D341Med (cell line): ENCODE measurements around the gene SGCD.
A peak's percentile ranks its signal among the peaks of the same experiment; 100 is the strongest.

Experiments used
- DNase-seq: peaks from one replicate; pipeline ENCODE4 v3.0.0; 2012; ENCODE audit warnings: low spot score

The SGCD gene

DNA sequence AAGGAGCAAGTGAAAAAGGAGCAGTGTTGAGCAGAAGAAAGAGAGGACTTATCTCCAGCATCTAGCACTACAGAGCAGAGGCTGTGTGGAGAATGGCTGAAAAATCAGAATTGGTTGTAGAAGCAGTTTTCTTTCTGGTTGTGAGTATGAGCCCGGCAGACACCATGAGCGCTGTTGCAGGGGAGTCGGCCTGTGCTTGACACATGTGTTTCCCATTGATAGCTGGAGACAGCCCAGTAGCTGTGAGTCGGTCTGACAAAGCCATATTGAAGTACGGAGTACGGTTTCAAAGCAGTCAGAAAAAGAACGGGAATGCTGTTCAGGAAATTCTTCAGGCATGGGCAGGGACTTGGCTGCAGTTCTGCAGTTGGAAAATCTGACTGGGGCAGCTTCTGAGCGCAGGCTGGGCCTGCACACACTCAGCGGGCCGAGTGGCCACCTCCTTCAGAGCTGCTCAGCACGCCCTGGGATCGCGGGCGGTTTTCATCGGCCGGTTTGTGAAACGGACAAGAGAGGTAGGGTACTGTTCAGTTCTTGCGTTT, at the start of gene SGCD:
SGCD (plus strand) TSS at position 447 of the 542 bp plus-strand sequence.
- DNase-seq = no peak

DNA sequence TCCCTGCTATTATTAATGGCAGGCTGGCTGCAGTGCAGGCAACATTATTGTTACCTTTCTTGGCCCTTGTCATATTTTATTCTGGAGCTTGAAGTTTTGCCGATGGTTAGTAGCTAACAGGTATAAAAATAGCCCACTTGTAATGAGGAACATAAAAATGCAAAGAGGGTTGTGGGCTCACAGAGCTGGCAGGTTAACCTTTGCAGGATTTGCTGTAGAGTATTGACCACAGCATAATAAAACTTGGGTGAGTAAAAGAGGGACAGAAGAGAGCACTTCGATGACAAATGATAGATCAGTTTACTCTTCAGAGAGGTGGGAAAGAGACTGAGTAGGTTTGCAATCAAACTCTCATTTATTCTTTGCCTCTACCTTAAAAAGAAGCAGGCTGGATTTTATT, 49.7 kb upstream of the SGCD start:
- DNase-seq = no peak

DNA sequence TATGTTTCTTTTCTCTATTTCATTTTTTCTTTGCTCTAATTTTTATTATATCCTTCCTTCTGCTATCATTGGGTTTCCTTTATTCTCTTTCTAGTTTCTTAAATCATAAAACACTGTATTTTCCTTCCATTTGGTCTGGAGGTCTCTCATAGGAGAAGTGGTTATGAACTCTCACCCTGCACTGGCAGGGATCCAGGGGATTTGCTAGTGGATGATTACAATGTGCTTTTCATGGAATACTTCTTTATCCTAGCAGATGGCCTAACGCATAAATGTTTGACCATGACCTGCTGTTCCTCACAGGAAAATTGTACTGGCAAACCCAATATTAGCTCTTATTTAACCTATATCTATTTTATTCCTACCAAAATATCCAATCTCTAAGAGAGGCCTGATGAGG, 31.5 kb upstream of the SGCD start:
- DNase-seq = no peak

DNA sequence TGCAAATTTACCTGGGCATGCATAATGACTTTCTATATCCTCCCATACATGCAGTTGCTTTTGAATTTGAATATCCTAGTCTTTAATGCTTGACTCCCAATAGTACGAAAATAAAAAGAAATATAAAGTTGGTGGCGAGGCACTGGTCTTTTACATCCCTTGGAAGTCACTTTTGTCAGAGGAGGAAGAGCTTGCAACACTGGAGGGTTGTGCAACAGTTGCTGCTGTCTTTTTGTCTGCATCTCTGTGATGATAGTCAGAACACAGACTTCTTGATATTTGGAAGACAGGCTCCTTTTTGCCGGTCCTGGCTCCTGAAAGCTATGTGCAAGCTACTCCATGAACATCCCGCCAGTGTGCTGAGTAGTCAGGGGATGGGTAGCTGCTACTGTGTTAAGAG, 16.8 kb upstream of the SGCD start:
- DNase-seq = no peak

DNA sequence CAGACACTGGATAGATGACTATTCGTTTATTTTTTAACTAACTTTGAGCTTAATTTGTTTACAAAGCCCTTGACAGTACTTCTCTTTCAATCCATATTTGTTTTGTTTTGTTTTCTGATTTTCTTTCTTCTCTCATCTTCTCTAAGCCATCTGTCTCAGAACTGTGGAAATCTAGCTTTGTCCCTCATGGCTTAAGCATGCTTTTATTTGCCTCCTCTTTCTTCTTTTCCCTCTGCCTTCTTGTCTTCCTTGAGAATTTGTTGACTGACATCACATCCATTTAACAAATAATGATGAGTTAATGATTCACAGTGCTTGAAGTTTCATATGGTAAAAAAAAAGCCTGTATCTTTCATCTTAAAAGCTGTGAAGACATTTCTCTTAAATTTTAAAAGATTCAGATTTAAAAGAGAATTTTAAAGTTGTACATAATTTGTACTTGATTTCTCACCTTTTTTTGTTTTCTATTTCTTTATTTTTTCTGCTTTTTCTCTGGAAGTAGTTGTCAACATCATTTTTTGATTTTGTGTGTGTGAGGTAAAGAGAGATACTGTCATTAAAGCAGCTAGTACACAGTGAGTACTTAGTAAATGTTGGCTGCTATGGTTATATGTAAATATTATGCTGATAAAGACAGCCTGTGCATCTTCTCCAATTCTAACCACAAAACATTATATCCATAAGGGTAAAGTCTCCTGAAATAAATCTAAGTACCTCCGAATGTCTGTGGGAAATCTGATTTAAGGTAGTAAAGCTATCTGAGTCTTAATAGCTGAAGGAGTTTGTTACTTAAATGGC, 13.9 kb upstream of the SGCD start:
- no peak for DNase-seq

DNA sequence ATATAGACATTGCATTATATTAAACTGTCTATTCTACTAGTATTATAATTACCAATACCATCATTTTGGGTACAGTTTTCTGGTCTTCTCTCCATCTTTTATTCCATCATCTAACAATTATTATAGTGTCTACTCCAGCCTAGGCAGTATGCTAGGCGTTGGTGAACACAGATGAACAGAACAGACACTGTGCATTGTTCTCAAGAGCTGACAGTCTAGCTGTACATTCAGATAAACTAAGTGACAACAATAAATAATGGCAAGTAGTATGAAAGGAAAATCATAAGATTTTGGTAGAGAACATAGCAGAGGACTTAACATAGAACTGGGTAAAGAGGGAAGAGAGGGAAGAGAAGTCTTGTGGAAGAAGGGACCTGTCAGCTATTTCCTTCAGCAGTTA, 12.5 kb upstream of the SGCD start:
- no peak for DNase-seq

DNA sequence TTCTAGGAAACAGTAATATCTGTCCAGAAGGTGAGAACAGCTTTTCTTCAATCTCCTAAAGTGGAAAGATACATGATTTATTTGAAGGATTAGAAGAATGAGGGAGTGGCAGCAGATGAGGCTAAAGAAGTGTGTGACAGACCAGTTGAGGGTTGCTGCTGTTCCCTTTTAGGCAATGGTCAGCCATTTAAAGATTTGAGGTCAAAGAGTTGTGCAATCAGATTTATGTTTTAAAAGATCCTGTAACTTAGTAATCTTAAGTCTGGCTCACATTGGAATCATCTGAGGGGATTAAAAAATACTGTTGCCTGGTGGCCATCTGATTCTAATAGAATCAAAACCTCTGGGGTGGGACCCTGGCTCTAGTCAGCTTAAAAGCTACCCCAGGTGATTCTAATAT, 4.3 kb upstream of the SGCD start:
- DNase-seq = no peak

DNA sequence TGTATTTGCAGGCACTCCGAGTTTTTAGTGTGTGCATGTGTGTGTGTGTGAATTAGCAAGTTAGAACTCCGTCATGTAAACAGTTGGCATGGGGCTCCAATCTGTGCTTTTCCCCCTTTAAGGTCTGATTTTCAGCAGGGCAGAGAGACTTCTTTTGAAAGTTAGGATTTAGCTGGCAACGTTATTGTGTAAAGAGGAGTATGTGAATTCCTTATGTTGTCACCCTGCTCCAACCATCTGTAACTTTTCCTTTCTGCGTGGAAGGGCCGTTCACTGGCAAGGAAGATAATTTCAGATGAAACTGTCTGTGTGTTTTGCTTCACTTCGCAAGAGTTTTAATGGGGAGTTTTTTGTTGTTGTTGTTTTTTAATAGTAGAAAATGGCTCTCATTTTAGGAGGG, 332 bp downstream of the SGCD start:
- DNase-seq = no peak

DNA sequence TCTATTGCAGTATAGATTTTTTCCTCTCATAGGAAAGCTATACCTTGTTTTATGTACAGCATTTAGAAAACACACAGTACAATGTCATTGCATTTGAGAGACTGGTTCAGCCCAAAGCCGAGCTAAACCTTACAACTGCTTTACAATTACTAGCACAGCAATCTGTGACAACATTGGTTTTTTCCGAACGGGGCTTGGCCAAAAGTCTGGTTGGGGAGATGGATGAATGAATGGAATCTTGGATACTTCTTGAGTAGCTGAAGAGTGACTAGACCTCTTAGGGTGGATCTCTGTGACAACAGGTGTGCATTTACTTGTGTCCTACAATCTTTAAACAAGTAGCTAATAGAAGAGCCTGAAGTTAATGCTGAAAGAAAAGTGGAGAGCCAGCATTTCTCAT, 1.2 kb downstream of the SGCD start:
- DNase-seq = no peak

DNA sequence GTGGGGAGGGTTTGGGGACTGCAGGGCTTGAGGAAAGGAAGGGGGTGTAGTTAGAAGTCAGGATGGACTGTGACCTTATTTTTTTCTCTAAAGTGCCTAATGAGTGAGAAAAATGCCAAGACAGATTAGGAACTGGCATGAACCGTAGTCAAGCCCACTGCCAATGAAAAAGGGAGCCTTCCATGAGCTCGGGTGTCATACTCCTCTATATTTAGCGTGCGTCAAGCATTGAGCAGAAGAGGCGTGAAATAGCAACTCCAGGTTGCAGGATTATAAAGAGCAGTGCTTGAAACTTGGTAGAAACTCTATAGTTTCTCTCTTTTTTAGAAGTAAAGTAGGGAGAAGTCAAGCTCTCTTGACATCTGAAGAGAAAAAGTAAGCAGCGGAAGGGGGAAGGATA, 1.8 kb downstream of the SGCD start:
- no peak for DNase-seq

DNA sequence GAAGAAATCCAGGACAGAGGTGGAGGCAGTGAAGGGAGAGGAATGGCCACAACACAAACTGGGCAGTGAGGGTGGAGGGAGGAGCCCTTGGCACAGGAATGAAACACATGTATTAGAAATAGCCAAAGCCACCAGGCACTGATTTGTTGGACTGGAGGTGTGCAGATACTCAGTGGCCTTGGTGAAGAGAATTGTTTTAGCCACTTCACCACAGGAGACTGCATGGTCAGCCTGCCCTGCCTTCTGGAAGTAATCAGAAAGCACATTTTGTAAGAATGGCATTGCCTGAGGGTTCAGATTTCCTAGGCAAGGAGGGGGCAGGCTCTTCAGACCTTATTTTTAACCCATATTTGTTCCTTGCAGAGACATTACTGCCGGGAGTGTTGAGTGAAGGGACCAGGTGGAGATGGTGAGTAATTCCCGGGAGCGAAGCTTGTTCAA, 2.2 kb downstream of the SGCD start:
- DNase-seq = no peak

DNA sequence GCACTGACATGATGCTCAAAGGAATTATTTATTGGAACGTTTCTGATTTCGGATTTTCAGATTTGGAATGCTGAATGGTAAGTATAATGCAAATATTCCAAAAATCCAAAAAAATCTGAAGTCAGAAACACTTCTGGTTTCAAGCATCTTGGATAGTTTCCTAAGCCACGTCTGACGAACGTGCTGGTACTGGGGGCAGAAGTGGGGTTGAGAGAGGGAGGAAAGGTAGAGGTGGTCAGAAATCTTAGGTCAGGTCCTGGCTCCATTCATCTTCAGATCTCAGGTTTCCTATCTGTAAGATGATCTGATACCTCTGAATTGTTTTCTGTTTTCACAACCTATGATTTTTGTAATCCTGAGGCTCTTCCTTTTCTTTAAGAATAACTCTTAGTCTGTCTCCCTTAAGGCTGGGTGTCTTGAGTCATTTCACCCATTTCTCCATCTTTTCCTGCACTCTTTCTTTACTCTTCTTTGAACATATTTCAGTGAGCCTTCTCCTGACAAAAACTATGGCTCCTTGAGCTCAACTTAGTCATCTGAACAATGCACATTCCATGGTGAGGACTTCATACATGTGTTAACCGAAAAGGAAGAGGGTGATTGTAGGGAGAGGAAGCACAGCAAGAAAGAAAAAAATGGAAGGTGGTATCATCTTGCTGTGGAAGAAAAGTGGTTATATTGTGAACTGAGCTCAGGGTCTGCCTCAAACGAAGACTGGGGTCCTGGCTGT, 3.3 kb downstream of the SGCD start:
- no peak for DNase-seq

DNA sequence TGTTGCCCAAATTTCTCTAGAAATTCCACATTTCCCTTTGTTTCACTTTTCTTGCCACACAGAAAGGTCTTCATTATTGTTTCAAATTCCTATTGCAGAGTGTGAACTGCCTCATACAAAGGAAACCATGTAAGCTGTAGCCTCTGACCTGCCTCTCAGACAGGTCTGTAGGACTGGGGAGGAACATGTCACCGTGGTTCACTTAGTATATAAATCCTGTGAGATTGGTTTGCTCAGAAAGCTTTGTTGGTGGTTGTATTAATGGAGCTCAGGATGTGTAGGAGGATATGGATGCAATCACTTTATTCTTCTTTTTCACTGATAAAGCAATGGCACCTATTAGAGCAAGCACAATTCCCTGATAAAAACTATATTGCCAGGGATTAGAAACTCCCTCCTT, 4.2 kb downstream of the SGCD start:
- DNase-seq = no peak

DNA sequence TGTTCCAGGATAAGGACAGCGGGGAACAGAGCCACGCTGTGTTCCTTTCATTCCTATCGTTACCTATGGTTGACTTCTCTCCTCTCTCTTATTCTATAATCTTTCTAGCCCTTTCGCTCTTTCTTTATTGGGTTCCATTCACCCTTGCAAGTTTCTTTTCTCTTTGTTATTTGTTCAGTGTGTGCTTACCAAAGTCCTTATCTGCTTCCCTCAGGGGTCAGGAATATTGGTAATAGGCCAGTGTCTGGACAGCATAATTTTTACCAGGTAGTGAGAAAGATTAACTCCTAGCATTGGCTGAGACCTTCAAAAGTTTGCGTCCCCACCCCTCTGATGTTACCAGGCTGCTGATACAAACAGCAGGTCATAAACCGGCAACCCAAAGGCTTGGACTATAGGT, 4.9 kb downstream of the SGCD start:
- no peak for DNase-seq

DNA sequence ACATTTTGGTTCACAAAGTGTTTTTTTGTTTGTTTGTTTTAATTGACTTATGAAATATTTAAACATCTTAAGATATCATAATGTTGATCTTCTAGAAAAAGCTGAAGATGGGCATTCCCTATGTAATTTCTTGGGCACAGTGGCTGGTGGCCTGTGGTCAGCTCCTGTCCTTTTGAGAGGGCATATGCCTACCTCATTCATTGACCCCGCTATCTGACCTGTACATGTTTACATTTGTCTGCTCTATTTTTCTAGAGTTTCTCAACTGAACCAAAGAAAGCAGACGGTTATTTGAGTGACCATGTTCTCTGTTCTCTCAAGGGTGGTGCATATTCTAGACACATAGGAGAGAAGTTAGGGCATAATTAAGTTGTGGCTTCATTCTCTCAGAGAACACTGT, 5.3 kb downstream of the SGCD start:
- no peak for DNase-seq

DNA sequence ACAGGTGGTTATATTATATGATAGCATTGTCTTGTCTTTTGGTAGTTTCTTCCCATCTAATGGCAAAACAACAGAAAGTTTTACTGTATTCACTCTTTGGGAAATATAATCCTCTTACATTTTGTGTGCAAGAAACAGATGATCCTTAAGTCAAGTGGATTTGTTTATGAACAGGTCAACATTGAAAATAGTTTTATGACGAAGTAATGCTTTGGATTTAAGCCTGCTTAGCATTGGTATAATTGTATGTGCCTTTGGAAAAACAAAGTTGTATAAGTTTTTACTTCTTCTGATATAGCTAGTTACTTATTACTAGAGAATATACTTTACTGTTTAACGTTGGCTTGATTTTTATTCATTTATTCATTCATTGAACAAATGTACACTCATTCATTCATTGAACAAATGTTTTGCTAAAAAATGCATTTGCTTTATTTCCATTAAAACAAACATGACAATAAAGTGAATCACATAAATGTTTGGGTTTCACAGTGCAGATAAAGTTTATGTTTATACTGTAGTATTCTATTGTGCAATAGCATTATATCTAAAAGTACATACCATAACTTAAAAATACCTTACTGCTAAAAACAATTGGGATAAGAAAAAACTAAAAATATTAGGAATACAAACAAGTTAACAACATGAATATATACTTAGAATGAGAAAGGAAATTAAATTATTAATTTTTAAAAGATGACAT, 12.3 kb downstream of the SGCD start:
- no peak for DNase-seq

DNA sequence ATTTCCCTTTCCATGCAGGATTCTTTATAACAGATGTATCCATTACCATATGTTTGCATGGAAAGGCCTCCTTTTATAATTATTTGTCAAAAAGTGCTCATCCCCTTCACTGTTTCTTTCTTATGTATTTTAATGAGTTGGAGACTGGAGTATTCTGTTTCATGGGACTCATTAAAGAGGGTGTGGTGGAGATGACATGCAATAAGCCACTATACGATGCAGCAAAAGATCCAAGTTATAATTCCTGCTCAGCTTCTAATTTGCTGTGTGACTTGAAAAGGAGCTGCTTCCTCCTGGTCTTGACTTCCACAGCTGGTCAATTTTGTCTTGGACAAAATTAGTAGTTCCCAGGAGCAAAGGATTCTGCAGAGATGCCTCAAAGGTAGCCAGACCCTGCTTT, 13.9 kb downstream of the SGCD start:
- no peak for DNase-seq

DNA sequence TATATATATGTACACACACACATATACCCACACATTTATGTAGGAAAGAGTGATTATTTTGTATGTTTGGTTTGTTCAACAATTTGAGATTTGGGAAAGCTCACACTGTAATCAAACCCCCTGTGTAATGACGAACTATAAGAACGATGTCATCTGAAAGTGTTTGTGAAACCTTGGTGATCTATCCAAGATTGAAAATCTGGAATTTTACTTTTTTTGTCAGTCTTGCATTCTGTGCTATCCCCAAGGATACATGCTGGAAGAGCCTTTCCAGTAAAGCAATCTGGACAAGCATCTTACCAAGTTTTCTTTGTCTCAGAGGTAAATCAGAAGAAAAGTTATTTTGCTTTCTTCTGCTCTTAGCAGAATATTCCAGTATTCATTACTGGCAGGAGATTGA, 23.3 kb downstream of the SGCD start:
- no peak for DNase-seq

DNA sequence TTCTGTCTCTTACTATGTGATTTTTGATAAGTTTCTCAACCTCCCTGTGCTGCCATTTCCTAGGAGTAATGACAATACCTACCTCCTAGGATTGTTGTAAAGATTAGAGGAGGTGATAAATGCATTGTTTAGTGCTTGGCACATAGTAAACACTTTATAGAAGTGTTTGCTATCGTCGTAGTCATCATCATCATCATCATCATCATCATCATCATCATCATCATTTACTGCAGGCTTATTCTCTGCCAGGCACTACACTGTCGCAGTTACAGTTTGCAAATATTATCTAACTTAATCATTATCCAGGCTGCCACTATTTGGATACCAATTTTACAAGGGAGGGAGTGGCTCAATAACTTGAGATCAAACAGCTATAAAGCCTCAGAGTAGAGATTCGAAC, 24.5 kb downstream of the SGCD start:
- no peak for DNase-seq

DNA sequence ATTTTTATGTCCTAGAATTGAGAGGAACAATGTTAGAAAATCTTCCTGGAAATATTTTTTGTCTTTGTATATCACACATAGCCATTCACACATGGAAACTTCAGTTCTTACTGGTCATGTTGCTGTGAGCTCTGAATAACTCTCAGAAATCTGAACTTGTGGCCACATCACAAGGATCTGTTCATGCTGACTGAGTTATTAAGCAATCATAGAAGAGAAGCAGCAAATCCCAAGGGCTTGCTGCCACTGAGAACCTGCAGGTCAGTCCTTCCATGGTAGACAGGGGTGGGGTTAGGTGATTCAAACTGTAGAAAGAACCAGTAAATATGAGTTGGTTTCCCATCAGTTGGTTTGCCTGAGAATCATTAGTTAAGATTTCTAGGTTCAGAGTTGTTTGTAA, 27.6 kb downstream of the SGCD start:
- no peak for DNase-seq

DNA sequence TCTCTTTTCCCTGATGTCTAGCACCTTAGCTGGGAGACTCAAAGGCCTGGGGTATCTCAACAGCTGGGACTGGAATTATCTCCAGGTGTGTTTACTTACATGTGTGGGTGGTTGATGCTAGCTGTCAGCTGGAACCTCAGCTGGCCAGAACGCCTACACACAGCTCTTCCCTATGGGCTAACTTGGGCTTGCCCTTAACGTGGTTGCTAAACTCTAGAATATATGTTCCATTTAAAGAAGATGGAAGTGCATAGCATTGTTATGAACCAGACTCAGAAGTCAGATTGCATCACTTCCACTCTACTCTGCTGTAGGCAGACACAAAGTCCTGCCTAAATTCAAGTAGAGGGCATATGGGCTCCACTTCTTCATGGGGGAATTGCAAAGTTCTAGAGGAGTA, 29.3 kb downstream of the SGCD start:
- no peak for DNase-seq

DNA sequence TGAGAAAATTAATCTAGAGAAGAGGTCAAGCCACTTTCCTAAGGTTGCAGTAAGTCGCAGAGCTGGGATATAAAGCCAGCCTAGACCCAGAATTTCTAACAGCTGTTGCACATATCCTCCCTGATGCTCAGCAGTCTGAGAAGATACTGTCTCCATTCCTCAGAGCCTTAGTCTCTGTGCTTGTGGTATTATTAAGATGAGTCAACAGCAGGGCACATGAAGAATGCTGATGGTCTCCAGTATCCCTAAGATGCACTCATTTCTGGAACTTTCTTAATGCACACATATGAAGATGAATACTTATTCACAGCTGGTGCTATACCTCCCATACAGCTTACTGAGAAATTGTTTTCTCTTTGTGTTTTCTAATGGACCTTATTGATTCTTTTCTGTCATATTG, 32.5 kb downstream of the SGCD start:
- DNase-seq = peak; percentile 38
